Dendritic cell treated with granulocyte-macrophage colony-stimulating factor and Interleukin-4, amounts not matched to agents 40 ng/mL and 50 ng/mL, for 4 days (primary cell): ENCODE results near the gene EEF1B2.
"Not testable (repeated sequence)": the region's sequence is repeated elsewhere in the genome, so short reads cannot be mapped to it uniquely, and the experiment has no call there.

ENCODE experiments used
- H3K27ac Mint-ChIP-seq: one replicate; pipeline ENCODE4 v1.8.0; 2022; ENCODE audit warnings: mild to moderate bottlenecking, mixed read lengths
- H3K27me3 Mint-ChIP-seq: one replicate; pipeline ENCODE4 v1.8.0; 2022; ENCODE audit warnings: mild to moderate bottlenecking, mixed read lengths
- H3K36me3 Mint-ChIP-seq: one replicate; pipeline ENCODE4 v1.8.0; 2022; ENCODE audit warnings: low read depth, mixed read lengths
- H3K4me1 Mint-ChIP-seq: one replicate; pipeline ENCODE4 v1.8.0; 2022; ENCODE audit warnings: low read depth, mixed read lengths
- H3K4me3 Mint-ChIP-seq: one replicate; pipeline ENCODE4 v1.8.0; 2022; ENCODE audit warnings: mild to moderate bottlenecking, moderate library complexity, mixed read lengths
- H3K9me3 Mint-ChIP-seq: one replicate; pipeline ENCODE4 v1.8.0; 2022; ENCODE audit warnings: mixed read lengths
- intact Hi-C: fragments of 100-400 bp; cut with micrococcal nuclease; formaldehyde crosslinking; loops from one replicate; pipeline ENCODE4 v1.15.0; 2022

The EEF1B2 gene

DNA sequence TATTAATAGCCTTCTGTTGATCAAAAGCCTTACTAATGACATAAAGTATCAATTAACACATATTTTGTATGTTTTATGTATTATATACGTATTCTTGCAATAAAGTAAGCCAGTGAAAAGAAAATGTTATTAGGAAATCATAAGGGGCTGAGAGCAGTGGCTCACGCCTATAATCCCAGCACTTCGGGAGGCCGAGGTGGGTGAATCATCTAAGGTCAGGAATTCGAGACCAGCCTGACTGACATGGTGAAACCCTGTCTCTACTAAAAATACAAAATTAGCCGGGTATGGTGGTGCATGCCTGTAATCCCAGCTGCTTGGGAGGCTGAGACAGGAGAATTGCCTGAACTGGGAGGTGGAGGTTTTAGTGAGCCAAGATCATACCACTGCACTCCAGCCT, 21.8 kb downstream of the EEF1B2 start:
- H3K36me3 Mint-ChIP-seq, H3K9me3 Mint-ChIP-seq, intact Hi-C loops, H3K4me1 Mint-ChIP-seq, H3K27me3 Mint-ChIP-seq, H3K27ac Mint-ChIP-seq, H3K4me3 Mint-ChIP-seq: not testable (repeated sequence)

- H3K4me1 Mint-ChIP-seq, result peaks cover 6% of the 10 kb centered on the region
- H3K27me3 Mint-ChIP-seq, result peaks cover 11% of the 10 kb centered on the region
- H3K4me3 Mint-ChIP-seq, result no peak overlapping the region
- H3K9me3 Mint-ChIP-seq, result no peaks in the 10 kb centered on the region
- H3K27ac Mint-ChIP-seq, result no peak overlapping the region
- intact Hi-C loops, result no loop called here
- no peaks in the 10 kb centered on the region for H3K36me3 Mint-ChIP-seq
These were observed 30.0 kb downstream of the EEF1B2 start for GRCh38 chr2:206189691-206190090.

- H3K9me3 Mint-ChIP-seq, result no peaks in the 10 kb centered on the region
- H3K36me3 Mint-ChIP-seq, result no peaks in the 10 kb centered on the region
- H3K4me1 Mint-ChIP-seq, result peaks cover 6% of the 10 kb centered on the region
- H3K27me3 Mint-ChIP-seq, result peaks cover 15% of the 10 kb centered on the region
- intact Hi-C loops, result no loop called here
- no peak overlapping the region for H3K27ac Mint-ChIP-seq
- H3K4me3 Mint-ChIP-seq, result no peak overlapping the region
These were observed 30.4 kb downstream of the EEF1B2 start for GRCh38 chr2:206190111-206190510.

DNA sequence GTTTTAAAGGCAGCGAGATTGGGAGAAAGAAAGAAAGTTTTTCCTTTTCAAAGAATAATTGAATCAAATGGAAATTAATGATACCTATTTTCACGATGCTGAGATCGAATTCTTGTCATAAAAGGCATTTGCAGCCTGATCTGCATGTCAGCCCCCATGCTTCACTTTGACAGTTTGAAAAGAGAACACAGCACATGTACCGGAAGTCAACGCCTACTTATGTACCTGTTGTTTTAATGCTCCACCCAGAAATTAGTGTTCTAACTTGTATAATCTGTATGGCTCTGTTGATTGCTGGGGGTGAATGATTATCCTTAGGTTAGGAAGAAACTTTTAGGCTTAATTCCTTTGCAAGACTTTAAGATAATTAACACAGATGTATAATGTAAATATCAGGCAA, 31.0 kb downstream of the EEF1B2 start:
- H3K4me3 Mint-ChIP-seq, result no peak overlapping the region
- H3K4me1 Mint-ChIP-seq, result peaks cover 6% of the 10 kb centered on the region
- peaks cover 15% of the 10 kb centered on the region for H3K27me3 Mint-ChIP-seq
- intact Hi-C loops, result no loop called here
- H3K27ac Mint-ChIP-seq, result no peak overlapping the region
- no peaks in the 10 kb centered on the region for H3K9me3 Mint-ChIP-seq
- no peaks in the 10 kb centered on the region for H3K36me3 Mint-ChIP-seq

DNA sequence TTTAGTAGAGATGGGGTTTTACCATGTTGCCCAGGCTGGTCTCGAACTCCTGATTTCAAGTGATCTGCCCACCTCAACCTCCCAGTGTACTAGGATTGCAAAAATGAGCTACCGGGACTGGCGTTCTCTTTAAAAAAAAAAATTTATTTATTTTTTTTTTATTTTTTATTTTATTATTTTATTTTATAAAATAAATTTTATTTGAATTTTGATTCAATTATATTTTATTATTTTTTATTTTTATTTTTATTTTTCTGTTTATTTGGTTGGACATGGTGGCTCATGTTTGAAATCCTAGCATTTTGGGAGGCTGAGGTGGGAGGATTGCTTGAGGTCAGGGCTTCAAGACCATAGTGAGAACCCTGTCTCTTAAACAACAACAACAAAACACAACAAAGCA, 32.5 kb downstream of the EEF1B2 start:
- intact Hi-C loops, result no loop called here
- H3K27me3 Mint-ChIP-seq, result peaks cover 17% of the 10 kb centered on the region
- no peak overlapping the region for H3K27ac Mint-ChIP-seq
- no peaks in the 10 kb centered on the region for H3K36me3 Mint-ChIP-seq
- no peak overlapping the region for H3K4me3 Mint-ChIP-seq
- H3K9me3 Mint-ChIP-seq, result no peaks in the 10 kb centered on the region
- H3K4me1 Mint-ChIP-seq, result peaks cover 6% of the 10 kb centered on the region

- intact Hi-C loops, result no loop called here
- H3K9me3 Mint-ChIP-seq, result no peaks in the 10 kb centered on the region
- H3K4me1 Mint-ChIP-seq, result peaks cover 6% of the 10 kb centered on the region
- H3K27me3 Mint-ChIP-seq, result peaks cover 17% of the 10 kb centered on the region
- H3K36me3 Mint-ChIP-seq, result no peaks in the 10 kb centered on the region
- no peak overlapping the region for H3K27ac Mint-ChIP-seq
- H3K4me3 Mint-ChIP-seq, result no peak overlapping the region
These were observed 34.1 kb downstream of the EEF1B2 start for GRCh38 chr2:206193671-206194357.

DNA sequence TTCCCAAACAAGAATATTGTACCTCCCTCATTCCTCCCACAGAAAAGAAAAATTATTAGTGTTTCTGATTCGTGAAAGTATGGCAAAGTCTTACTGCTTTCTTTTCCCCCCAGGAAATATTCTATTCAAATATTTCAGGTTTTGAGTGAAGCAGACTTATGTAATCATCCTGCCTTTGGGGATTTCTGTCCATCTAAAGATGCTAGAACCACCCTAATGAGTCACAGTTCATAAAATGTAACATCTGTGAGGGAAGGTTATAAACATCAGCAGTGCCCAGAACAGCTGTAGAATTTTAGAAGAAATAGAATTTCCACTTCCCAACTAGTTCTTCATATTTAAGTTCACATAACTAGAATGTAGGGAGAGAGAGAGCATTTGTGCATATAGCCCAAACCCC, 39.0 kb downstream of the EEF1B2 start:
- Mint-ChIP-seq H3K27ac (no peak overlapping the region), H3K4me3 (no peak overlapping the region), H3K36me3 (no peaks in the 10 kb centered on the region), H3K4me1 (peaks cover 6% of the 10 kb centered on the region), H3K9me3 (no peaks in the 10 kb centered on the region), H3K27me3 (peaks cover 11% of the 10 kb centered on the region)
- intact Hi-C loops, result no loop called here

GRCh38 chr2:206201075-206201848, 41.6 kb downstream of the EEF1B2 start:
- Mint-ChIP-seq H3K27ac (no peak overlapping the region), H3K4me1 (no peaks in the 10 kb centered on the region), H3K4me3 (no peak overlapping the region), H3K27me3 (peaks cover 11% of the 10 kb centered on the region), H3K9me3 (no peaks in the 10 kb centered on the region), H3K36me3 (no peaks in the 10 kb centered on the region)
- intact Hi-C loops, result no loop called here

GRCh38 chr2:206202446-206202845, 42.8 kb downstream of the EEF1B2 start:
- H3K9me3 Mint-ChIP-seq, result no peaks in the 10 kb centered on the region
- intact Hi-C loops, result no loop called here
- H3K36me3 Mint-ChIP-seq, result no peaks in the 10 kb centered on the region
- H3K4me3 Mint-ChIP-seq, result no peak overlapping the region
- H3K27ac Mint-ChIP-seq, result no peak overlapping the region
- H3K4me1 Mint-ChIP-seq, result no peaks in the 10 kb centered on the region
- peaks cover 8% of the 10 kb centered on the region for H3K27me3 Mint-ChIP-seq

GRCh38 chr2:206203331-206203730, 43.6 kb downstream of the EEF1B2 start:
- no peak overlapping the region for H3K27ac Mint-ChIP-seq

DNA sequence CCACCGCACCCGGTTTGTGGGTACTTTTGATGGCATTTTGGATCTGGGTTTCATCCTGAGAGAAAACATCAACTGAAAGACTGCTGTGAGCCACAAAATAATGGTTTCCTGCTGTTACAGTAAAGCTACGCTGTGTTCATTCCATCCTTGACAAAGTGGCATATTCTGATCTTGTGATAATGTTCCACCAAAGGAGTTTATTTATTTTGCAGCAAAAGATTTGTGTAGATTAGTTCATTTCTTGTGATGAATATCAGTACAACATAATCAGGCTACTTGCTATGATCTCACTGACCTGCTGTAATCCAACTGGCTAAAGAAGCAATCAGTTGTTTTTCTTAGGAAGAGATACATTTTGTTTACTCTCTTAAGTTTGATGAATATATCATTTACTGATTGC, 45.0 kb downstream of the EEF1B2 start:
- intact Hi-C loops, result no loop called here
- H3K27me3 Mint-ChIP-seq, result peaks cover 6% of the 10 kb centered on the region
- H3K9me3 Mint-ChIP-seq, result no peaks in the 10 kb centered on the region
- no peak overlapping the region for H3K4me3 Mint-ChIP-seq
- no peaks in the 10 kb centered on the region for H3K4me1 Mint-ChIP-seq
- no peaks in the 10 kb centered on the region for H3K36me3 Mint-ChIP-seq
- no peak overlapping the region for H3K27ac Mint-ChIP-seq

More at GRCh38 chr2:206203331-206203730, 43.6 kb downstream of the EEF1B2 start:
- Mint-ChIP-seq H3K9me3 (no peaks in the 10 kb centered on the region), H3K36me3 (no peaks in the 10 kb centered on the region), H3K4me3 (no peak overlapping the region), H3K27me3 (peaks cover 8% of the 10 kb centered on the region), H3K4me1 (no peaks in the 10 kb centered on the region)
- intact Hi-C loops, result no loop called here

DNA sequence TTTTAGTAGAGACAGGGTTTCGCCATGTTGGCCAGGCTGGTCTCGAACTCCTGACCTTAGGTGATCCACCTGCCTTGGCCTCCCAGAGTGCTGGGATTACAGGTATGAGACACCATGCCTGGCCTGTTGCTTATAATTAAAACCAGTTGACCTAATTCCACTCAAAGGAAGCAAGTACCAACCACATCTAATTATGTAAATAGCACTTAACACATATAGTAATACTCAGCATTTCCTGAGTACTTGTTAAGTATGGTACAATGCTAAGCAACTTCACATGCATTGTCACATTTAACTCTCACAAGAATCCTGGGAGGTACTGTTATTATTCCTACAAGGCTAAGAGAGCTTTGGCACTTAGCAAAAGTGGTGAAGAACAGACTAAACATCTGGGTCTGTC, 47.6 kb downstream of the EEF1B2 start:
- H3K36me3 Mint-ChIP-seq, H3K27ac Mint-ChIP-seq, H3K9me3 Mint-ChIP-seq, H3K4me1 Mint-ChIP-seq, H3K4me3 Mint-ChIP-seq, intact Hi-C loops: not testable (repeated sequence)
- peaks cover 12% of the 10 kb centered on the region for H3K27me3 Mint-ChIP-seq

- Mint-ChIP-seq H3K4me1 (no peaks in the 10 kb centered on the region), H3K27ac (no peak overlapping the region), H3K36me3 (no peaks in the 10 kb centered on the region), H3K4me3 (no peak overlapping the region), H3K27me3 (peaks cover 22% of the 10 kb centered on the region), H3K9me3 (no peaks in the 10 kb centered on the region)
- intact Hi-C loops, result no loop called here
These were observed 49.2 kb downstream of the EEF1B2 start for GRCh38 chr2:206208900-206209299.

GRCh38 chr2:206211657-206212255, 52.1 kb downstream of the EEF1B2 start:
- H3K36me3 Mint-ChIP-seq, result no peaks in the 10 kb centered on the region
- no peak overlapping the region for H3K4me3 Mint-ChIP-seq
- intact Hi-C loops, result no loop called here
- no peak overlapping the region for H3K27ac Mint-ChIP-seq
- peaks cover 32% of the 10 kb centered on the region for H3K27me3 Mint-ChIP-seq
- H3K4me1 Mint-ChIP-seq, result no peaks in the 10 kb centered on the region
- no peaks in the 10 kb centered on the region for H3K9me3 Mint-ChIP-seq
